K562 (cell line): Measurements from ENCODE around the gene ACOT4. TPM values are rescaled to one million over a fixed set of nuclear protein-coding genes. Genes with fewer than 3 reads are reported as not detected.
"Not testable (repeated sequence)": the region's sequence is repeated elsewhere in the genome, so short reads cannot be mapped to it uniquely, and the experiment has no call there.

ENCODE experiments used
- ATAC-seq: fragments of 200-7000 bp; cut with Tn5 transposase; 3 replicates; pipeline ENCODE4 v1.9.1; 2020; ENCODE audit warnings: moderate library complexity
- BruUV-seq: library from RNA; stranded (reverse); fragments of 400-500 nt; replicated peaks from 2 replicates; lab custom pipeline; 2021; lab: Mats Ljungman, UMichigan
- CTCF ChIA-PET: fragments of 300-600 bp; formaldehyde crosslinking; extraction: SDS; loops from one replicate; lab custom pipeline; 2021; ENCODE audit warnings: low intra/inter-chr PET ratio; lab: Yijun Ruan, JAX
- POLR2A ChIA-PET: fragments of 300-600, 350-650 bp; sonication (Branson Sonifier 250); formaldehyde crosslinking; extraction: SDS; loops from one replicate; lab custom pipeline; 2021; ENCODE audit warnings: antibody characterized with exemption, inconsistent platforms; lab: Yijun Ruan, JAX
- DNase-seq, 4 experiments: peaks; one replicate each; pipeline versions ENCODE4 v3.0.0 to v3.0.0-alpha.2; 2011 to 2018; ENCODE audit warnings: low spot score in 3 of 4, mixed read lengths in 3 of 4; ENCODE audit errors: extremely low read depth in 1 of 4
- FAIRE-seq: peaks from 2 replicates; lab custom pipeline; 2011; peaks lifted over from hg19 to GRCh38; lab: Jason Lieb, UNC
- H2AFZ ChIP-seq: 2 replicates; pipeline ENCODE4 v1.6.0; 2011; ENCODE audit warnings: low read depth, low read length, control low read depth, inconsistent platforms
- H3K27ac ChIP-seq: fragments of 200-600 bp; 3 replicates; pipeline ENCODE4 v1.8.0; 2011; ENCODE audit warnings: low read depth, mild to moderate bottlenecking, control low read depth, inconsistent platforms, low read length, moderate library complexity, mixed read lengths; ENCODE audit errors: extremely low read depth
- H3K27me3 ChIP-seq, 2 experiments: fragments of 300-600 bp in 1 of 2; 2 replicates in 1 of 2; 3 replicates in 1 of 2; pipeline versions ENCODE4 v1.6.0 to v1.8.0; 2011; ENCODE audit warnings: inconsistent platforms in 2 of 2, low read length in 2 of 2, mild to moderate bottlenecking in 1 of 2, mixed read lengths in 1 of 2, moderate library complexity in 1 of 2; ENCODE audit not compliant: control insufficient read depth in 2 of 2, insufficient read depth in 2 of 2
- H3K36me3 ChIP-seq: fragments of 300-600 bp; 3 replicates; pipeline ENCODE4 v1.8.0; 2011; ENCODE audit warnings: mild to moderate bottlenecking, low read length, inconsistent platforms; ENCODE audit not compliant: control insufficient read depth, insufficient read depth
- H3K4me1 ChIP-seq, 2 experiments: fragments of 200-600 bp in 1 of 2; replicated peaks in 1 of 2; 2 replicates in 1 of 2; 3 replicates in 1 of 2; pipeline versions ENCODE4 v1.5.1 to v1.8.0; 2011; ENCODE audit warnings: inconsistent platforms in 2 of 2, low read length in 2 of 2, mild to moderate bottlenecking in 1 of 2, mixed read lengths in 1 of 2, moderate library complexity in 1 of 2; ENCODE audit not compliant: control insufficient read depth in 2 of 2, insufficient read depth in 2 of 2
- H3K4me2 ChIP-seq: 2 replicates; pipeline ENCODE4 v1.6.1; 2011; ENCODE audit warnings: low read length, control low read depth, inconsistent platforms, mixed read lengths; ENCODE audit not compliant: insufficient read depth
- H3K4me3 ChIP-seq: fragments of 200-600 bp; sonication (generic), shearing (Covaris generic); 2 replicates; pipeline ENCODE4 v1.5.1; 2016; ENCODE audit warnings: control low read depth, inconsistent platforms
- H3K79me2 ChIP-seq: fragments of 200-600 bp; 3 replicates; pipeline ENCODE4 v1.8.0; 2011; ENCODE audit warnings: low read length, inconsistent platforms; ENCODE audit not compliant: control insufficient read depth, insufficient read depth
- H3K9ac ChIP-seq, 2 experiments: 2 replicates each; pipeline versions ENCODE4 v1.6.0 to v1.6.1; 2011; ENCODE audit warnings: low read depth in 2 of 2, low read length in 2 of 2, control low read depth in 1 of 2, inconsistent platforms in 1 of 2, mild to moderate bottlenecking in 1 of 2, mixed read lengths in 1 of 2; ENCODE audit not compliant: insufficient read depth in 1 of 2
- H3K9me1 ChIP-seq: one replicate; pipeline ENCODE4 v1.6.0; 2011; ENCODE audit warnings: inconsistent platforms, mild to moderate bottlenecking, low read length, moderate library complexity; ENCODE audit not compliant: control insufficient read depth, insufficient read depth
- H3K9me3 ChIP-seq: replicated peaks from 2 replicates; pipeline ENCODE4 v1.5.1; 2011; ENCODE audit warnings: low read depth, low read length, inconsistent platforms; ENCODE audit not compliant: control insufficient read depth, insufficient read depth
- H4K20me1 ChIP-seq: replicated peaks from 2 replicates; pipeline ENCODE4 v1.6.1; 2011; ENCODE audit warnings: low read length, inconsistent platforms, mixed read lengths; ENCODE audit not compliant: control insufficient read depth, insufficient read depth
- PATZ1 ChIP-seq: fragments of 250-450 bp; sonication (Bioruptor Pico); IDR thresholded peaks from 2 replicates; pipeline ENCODE4 v1.5.0; 2020; ENCODE audit warnings: mild to moderate bottlenecking, borderline replicate concordance
- RBM25 ChIP-seq: fragments of 200-400 bp; formaldehyde crosslinking; IDR thresholded peaks from 2 replicates; pipeline ENCODE4 v1.6.1; 2018; ENCODE audit warnings: low read length, low read depth, moderate library complexity; ENCODE audit not compliant: severe bottlenecking
- WGBS: fragments of 100-300 bp; shearing (Covaris generic); methylation state at CpG from one replicate; pipeline ENCODE4 v1.1.6; 2016; ENCODE audit warnings: low coverage, mixed read lengths; ENCODE audit not compliant: insufficient coverage; ENCODE audit errors: missing lambda C conversion rate; 5-methylcytosine and 5-hydroxymethylcytosine counted together
- in situ Hi-C: fragments of 300-500 bp; cut with MboI; formaldehyde crosslinking; loops from 4 replicates; pipeline ENCODE4 v1.15.0; 2018; ENCODE audit warnings: inconsistent platforms, mixed read lengths
- intact Hi-C: fragments of 100-400 bp; cut with micrococcal nuclease; formaldehyde crosslinking; loops from 2 replicates; pipeline ENCODE4 v1.14.2; 2022
- polyA plus RNA-seq, 8 experiments: library from polyadenylated mRNA; depleted of rRNA in 4 of 8; stranded (reverse) in 5 of 8; unstranded in 3 of 8; fragments of >200 nt; fragmentation: Nextera tagmentation in 2 of 8; fragmentation: Illumina TruSeq in 1 of 8; extraction: Ambion mirVana in 2 of 8; extraction: Trizol in 1 of 8; gene quantifications; 2 replicates each; pipeline versions ENCODE4 v1.2.1 to v1.2.3, GENCODE V29; 2011 to 2014; ENCODE audit warnings: inconsistent platforms in 1 of 8, missing spikeins in 1 of 8
- total RNA-seq, 7 experiments: library from RNA; depleted of rRNA in 6 of 7; stranded (reverse); fragments of >200 nt in 6 of 7; fragmentation: Illumina TruSeq in 2 of 7; extraction: Trizol in 2 of 7; gene quantifications; 2 replicates each; pipeline versions ENCODE4 v1.2.1 to v1.2.3, GENCODE V29; 2011 to 2021; ENCODE audit warnings: low replicate concordance in 1 of 7
- TF ChIP-seq, protein P1 (sequence below), 3 experiments: IDR thresholded peaks in 2 of 3; conservative IDR thresholded peaks in 1 of 3; 2 replicates each; pipeline ENCODE4 v1.5.1; 2011 to 2012; ENCODE audit warnings: low read length in 3 of 3, mild to moderate bottlenecking in 3 of 3, control low read depth in 2 of 3, improper control_type of control experiment in 1 of 3, inconsistent platforms in 1 of 3, low read depth in 1 of 3, mixed read lengths in 1 of 3, moderate library complexity in 1 of 3; ENCODE audit not compliant: insufficient read depth in 2 of 3
- TF ChIP-seq, protein P2 (sequence below): sonication (generic); formaldehyde crosslinking; IDR thresholded peaks from 2 replicates; pipeline ENCODE4 v1.8.1; 2023; ENCODE audit warnings: missing genetic modification reagents, mild to moderate bottlenecking, borderline replicate concordance

ACOT4 gene
- total and polyA plus RNA-seq, 9 of the 15 experiments (the other 6 are each of a cell fraction or from before 2014, with no cell fraction given), result not detected

- BruUV-seq, H3K4me3 ChIP-seq, H3K27ac ChIP-seq, H3K4me2 ChIP-seq, FAIRE-seq, H3K9me1 ChIP-seq, ATAC-seq, H2AFZ ChIP-seq, CTCF ChIA-PET, H4K20me1 ChIP-seq, intact Hi-C loops, H3K9ac ChIP-seq, H3K36me3 ChIP-seq, in situ Hi-C loops, H3K9me3 ChIP-seq, H3K27me3 ChIP-seq, H3K79me2 ChIP-seq, H3K4me1 ChIP-seq, DNase-seq: not testable (repeated sequence)
- 60% methylated on average over 2 of the region's 32 CpGs for WGBS
- POLR2A ChIA-PET, result interaction anchor here (0.6 kb wide), 2 partner anchors 11 to 323 kb away, joined by 4 read pairs; no protein-coding TSS in a partner anchor
Measured at GRCh38 chr14:73590673-73591004, 1.0 kb upstream of the ACOT4 start.

DNA sequence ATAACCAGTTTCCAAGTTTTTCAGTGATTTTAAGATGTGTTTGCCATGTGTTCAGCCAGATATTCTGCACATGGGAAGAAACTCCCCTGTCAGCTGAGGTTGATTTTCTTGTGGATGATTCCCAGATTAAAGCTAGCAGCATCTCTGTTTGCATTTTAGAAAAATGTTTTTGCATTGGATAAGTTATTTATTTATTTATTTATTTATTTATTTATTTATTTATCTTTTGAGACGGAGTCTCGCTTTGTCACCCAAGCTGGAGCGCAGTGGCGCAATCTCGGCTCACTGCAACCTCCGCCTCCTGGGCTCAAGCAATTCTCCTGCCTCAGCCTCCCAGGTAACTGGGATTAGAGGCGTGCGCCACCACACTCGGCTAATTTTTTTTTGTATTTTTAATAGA lies 2.8 kb downstream of the ACOT4 start:
- H3K4me2 ChIP-seq, result no peak overlapping the region
- no peaks in the 10 kb centered on the region for H3K79me2 ChIP-seq
- H2AFZ ChIP-seq, result no peak overlapping the region
- in situ Hi-C loops, result no loop called here
- H3K27me3 ChIP-seq, result no peaks in the 10 kb centered on the region
- ChIA-PET POLR2A (no interaction called here), CTCF (no interaction called here)
- H3K4me1 ChIP-seq, result no peaks in the 10 kb centered on the region; a peak in 2 of 5 replicates
- no peak overlapping the region for H3K9ac ChIP-seq
- FAIRE-seq (no peak), ATAC-seq (no peak), DNase-seq (no peak)
- H3K27ac ChIP-seq, result no peak overlapping the region
- BruUV-seq, result no TSS peak
- no peak overlapping the region for H3K4me3 ChIP-seq
- no peaks in the 10 kb centered on the region for H3K9me1 ChIP-seq
- intact Hi-C loops, result no loop called here
- 36% methylated on average over 7 of the region's 9 CpGs for WGBS
- no peaks in the 10 kb centered on the region for H3K9me3 ChIP-seq
- no peaks in the 10 kb centered on the region for H4K20me1 ChIP-seq
- H3K36me3 ChIP-seq, result no peaks in the 10 kb centered on the region
- TF ChIP-seq RBM25, result no peak
- TF ChIP-seq, protein P1, sequence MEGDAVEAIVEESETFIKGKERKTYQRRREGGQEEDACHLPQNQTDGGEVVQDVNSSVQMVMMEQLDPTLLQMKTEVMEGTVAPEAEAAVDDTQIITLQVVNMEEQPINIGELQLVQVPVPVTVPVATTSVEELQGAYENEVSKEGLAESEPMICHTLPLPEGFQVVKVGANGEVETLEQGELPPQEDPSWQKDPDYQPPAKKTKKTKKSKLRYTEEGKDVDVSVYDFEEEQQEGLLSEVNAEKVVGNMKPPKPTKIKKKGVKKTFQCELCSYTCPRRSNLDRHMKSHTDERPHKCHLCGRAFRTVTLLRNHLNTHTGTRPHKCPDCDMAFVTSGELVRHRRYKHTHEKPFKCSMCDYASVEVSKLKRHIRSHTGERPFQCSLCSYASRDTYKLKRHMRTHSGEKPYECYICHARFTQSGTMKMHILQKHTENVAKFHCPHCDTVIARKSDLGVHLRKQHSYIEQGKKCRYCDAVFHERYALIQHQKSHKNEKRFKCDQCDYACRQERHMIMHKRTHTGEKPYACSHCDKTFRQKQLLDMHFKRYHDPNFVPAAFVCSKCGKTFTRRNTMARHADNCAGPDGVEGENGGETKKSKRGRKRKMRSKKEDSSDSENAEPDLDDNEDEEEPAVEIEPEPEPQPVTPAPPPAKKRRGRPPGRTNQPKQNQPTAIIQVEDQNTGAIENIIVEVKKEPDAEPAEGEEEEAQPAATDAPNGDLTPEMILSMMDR (IDR thresholded peaks at IDR 0.05 in 2 of 3, conservative IDR thresholded peaks at IDR 0.05 in 1 of 3; ENCODE audit: insufficient read depth in 2 of 3, low read depth in 1 of 3, low read length in 3 of 3), result no peak
- TF ChIP-seq, protein P2, sequence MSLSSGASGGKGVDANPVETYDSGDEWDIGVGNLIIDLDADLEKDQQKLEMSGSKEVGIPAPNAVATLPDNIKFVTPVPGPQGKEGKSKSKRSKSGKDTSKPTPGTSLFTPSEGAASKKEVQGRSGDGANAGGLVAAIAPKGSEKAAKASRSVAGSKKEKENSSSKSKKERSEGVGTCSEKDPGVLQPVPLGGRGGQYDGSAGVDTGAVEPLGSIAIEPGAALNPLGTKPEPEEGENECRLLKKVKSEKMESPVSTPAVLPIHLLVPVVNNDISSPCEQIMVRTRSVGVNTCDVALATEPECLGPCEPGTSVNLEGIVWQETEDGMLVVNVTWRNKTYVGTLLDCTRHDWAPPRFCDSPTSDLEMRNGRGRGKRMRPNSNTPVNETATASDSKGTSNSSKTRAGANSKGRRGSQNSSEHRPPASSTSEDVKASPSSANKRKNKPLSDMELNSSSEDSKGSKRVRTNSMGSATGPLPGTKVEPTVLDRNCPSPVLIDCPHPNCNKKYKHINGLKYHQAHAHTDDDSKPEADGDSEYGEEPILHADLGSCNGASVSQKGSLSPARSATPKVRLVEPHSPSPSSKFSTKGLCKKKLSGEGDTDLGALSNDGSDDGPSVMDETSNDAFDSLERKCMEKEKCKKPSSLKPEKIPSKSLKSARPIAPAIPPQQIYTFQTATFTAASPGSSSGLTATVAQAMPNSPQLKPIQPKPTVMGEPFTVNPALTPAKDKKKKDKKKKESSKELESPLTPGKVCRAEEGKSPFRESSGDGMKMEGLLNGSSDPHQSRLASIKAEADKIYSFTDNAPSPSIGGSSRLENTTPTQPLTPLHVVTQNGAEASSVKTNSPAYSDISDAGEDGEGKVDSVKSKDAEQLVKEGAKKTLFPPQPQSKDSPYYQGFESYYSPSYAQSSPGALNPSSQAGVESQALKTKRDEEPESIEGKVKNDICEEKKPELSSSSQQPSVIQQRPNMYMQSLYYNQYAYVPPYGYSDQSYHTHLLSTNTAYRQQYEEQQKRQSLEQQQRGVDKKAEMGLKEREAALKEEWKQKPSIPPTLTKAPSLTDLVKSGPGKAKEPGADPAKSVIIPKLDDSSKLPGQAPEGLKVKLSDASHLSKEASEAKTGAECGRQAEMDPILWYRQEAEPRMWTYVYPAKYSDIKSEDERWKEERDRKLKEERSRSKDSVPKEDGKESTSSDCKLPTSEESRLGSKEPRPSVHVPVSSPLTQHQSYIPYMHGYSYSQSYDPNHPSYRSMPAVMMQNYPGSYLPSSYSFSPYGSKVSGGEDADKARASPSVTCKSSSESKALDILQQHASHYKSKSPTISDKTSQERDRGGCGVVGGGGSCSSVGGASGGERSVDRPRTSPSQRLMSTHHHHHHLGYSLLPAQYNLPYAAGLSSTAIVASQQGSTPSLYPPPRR (CRISPR knock-in tag), result no peak
- TF ChIP-seq PATZ1 (CRISPR knock-in tag), result no peak
